PC-3 (cell line): ENCODE measurements around the gene PAIP2. TPM values are rescaled to one million over a fixed set of nuclear protein-coding genes. Genes with fewer than 3 reads are reported as not detected.

Source experiments
- ATAC-seq: fragments of 200-7000 bp; cut with Tn5 transposase; 2 replicates; pipeline ENCODE4 v1.9.1; 2020; ENCODE audit warnings: mild to moderate bottlenecking, moderate library complexity
- BruUV-seq: library from RNA; stranded (reverse); fragments of 400-500 nt; replicated peaks from 2 replicates; lab custom pipeline; 2021; lab: Mats Ljungman, UMichigan
- CTCF ChIA-PET: fragments of 300-600 bp; sonication (Branson Sonifier 250); formaldehyde crosslinking; loops from one replicate; lab custom pipeline; 2022; ENCODE audit warnings: antibody characterized with exemption; lab: Charles Lee
- POLR2A ChIA-PET: fragments of 300-600 bp; sonication (Branson Sonifier 250); formaldehyde crosslinking; loops from one replicate; lab custom pipeline; 2022; ENCODE audit warnings: antibody characterized with exemption; ENCODE audit not compliant: unreplicated experiment; lab: Charles Lee
- DNase-seq: peaks from one replicate; pipeline ENCODE4 v3.0.0-alpha.2; 2015
- H2AFZ ChIP-seq: fragments of 300-600 bp; sonication (generic); 2 replicates; pipeline ENCODE4 v1.6.0; 2016; ENCODE audit warnings: antibody characterized with exemption, low read length
- H3F3A ChIP-seq: fragments of 300-600 bp; sonication (generic); one replicate; pipeline ENCODE4 v1.6.0; 2017; ENCODE audit warnings: antibody characterized with exemption, low read length, control low read depth, mild to moderate bottlenecking; ENCODE audit not compliant: unreplicated experiment
- H3K27ac ChIP-seq: fragments of 300-600 bp; sonication (generic); 2 replicates; pipeline ENCODE4 v1.5.1; 2016; ENCODE audit warnings: mild to moderate bottlenecking, low read length
- H3K27me3 ChIP-seq: fragments of 300-600 bp; sonication (generic); 2 replicates; pipeline ENCODE4 v1.6.1; 2016; ENCODE audit warnings: low read length, mixed read lengths
- H3K36me3 ChIP-seq: fragments of 300-600 bp; sonication (generic); 2 replicates; pipeline ENCODE4 v1.6.1; 2016; ENCODE audit warnings: low read depth, mixed run types, low read length, mixed read lengths
- H3K4me1 ChIP-seq: fragments of 300-600 bp; sonication (generic); 2 replicates; pipeline ENCODE4 v1.5.1; 2016; ENCODE audit warnings: low read length; ENCODE audit not compliant: insufficient read depth
- H3K4me2 ChIP-seq: fragments of 300-600 bp; sonication (generic); 2 replicates; pipeline ENCODE4 v1.6.0; 2016; ENCODE audit warnings: low read length
- H3K4me3 ChIP-seq: fragments of 300-600 bp; sonication (generic); 2 replicates; pipeline ENCODE4 v1.5.1; 2016; ENCODE audit warnings: mild to moderate bottlenecking, low read length, mixed read lengths
- H3K79me2 ChIP-seq: fragments of 300-600 bp; sonication (generic); 2 replicates; pipeline ENCODE4 v1.6.1; 2017; ENCODE audit warnings: low read length, mixed read lengths
- H3K9ac ChIP-seq: fragments of 300-600 bp; sonication (generic); 2 replicates; pipeline ENCODE4 v1.6.0; 2016; ENCODE audit warnings: mild to moderate bottlenecking, low read length
- H3K9me2 ChIP-seq: fragments of 300-600 bp; sonication (generic); replicated peaks from 2 replicates; pipeline ENCODE4 v1.6.1; 2016; ENCODE audit warnings: mixed run types, low read length, mixed read lengths
- H3K9me3 ChIP-seq: fragments of 300-600 bp; sonication (generic); 2 replicates; pipeline ENCODE4 v1.6.1; 2016; ENCODE audit warnings: low read length, mixed read lengths
- H4K20me1 ChIP-seq: fragments of 300-600 bp; sonication (generic); 2 replicates; pipeline ENCODE4 v1.6.1; 2016; ENCODE audit warnings: low read length, mixed read lengths
- CTCF ChIP-seq: fragments of 300-600 bp; sonication (generic); conservative IDR thresholded peaks from 2 replicates; pipeline ENCODE4 v1.5.1; 2017; ENCODE audit warnings: antibody characterized with exemption, low read depth, mild to moderate bottlenecking, low read length
- EZH2 ChIP-seq: fragments of 300-600 bp; sonication (generic); IDR thresholded peaks from one replicate; pipeline ENCODE4 v1.6.1; 2017; ENCODE audit warnings: antibody characterized with exemption, mild to moderate bottlenecking, low read length; ENCODE audit not compliant: unreplicated experiment
- EZH2phosphoT487 ChIP-seq: fragments of 300-600 bp; sonication (generic); IDR thresholded peaks from 2 replicates; pipeline ENCODE4 v1.6.1; 2018; ENCODE audit warnings: mild to moderate bottlenecking, antibody characterized with exemption, low read length, borderline replicate concordance
- intact Hi-C: fragments of 100-400 bp; cut with micrococcal nuclease; formaldehyde crosslinking; loops from 2 replicates; pipeline ENCODE4 v1.9.0; 2023
- total RNA-seq: library from RNA; depleted of rRNA; stranded (reverse); fragments of >200 nt; gene quantifications from 2 replicates; pipeline ENCODE4 v1.2.3, GENCODE V29; 2014

The PAIP2 gene
- total RNA-seq, 1 experiment from 2014 or later, result 35.1 TPM

- TF ChIP-seq EZH2 (no peak), CTCF (no peak), EZH2phosphoT487 (no peak)
- peaks cover 79% of the 10 kb centered on the region for H4K20me1 ChIP-seq
- ATAC-seq (no peak), DNase-seq (no peak)
- BruUV-seq, result no TSS peak
- H3F3A ChIP-seq, result peaks cover 4% of the 10 kb centered on the region
- CTCF ChIA-PET, result no interaction called here
- no peaks in the 10 kb centered on the region for H3K9me3 ChIP-seq
- peaks cover 39% of the 10 kb centered on the region for H3K36me3 ChIP-seq
- POLR2A ChIA-PET, result no interaction called here
- H3K27me3 ChIP-seq, result no peaks in the 10 kb centered on the region
- H3K4me2 ChIP-seq, result no peak overlapping the region
- no peaks in the 10 kb centered on the region for H3K9me2 ChIP-seq
- no peak overlapping the region for H2AFZ ChIP-seq
- intact Hi-C loops, result no loop called here
- peaks cover 12% of the 10 kb centered on the region; the same call in 1 of the 2 replicates for H3K4me1 ChIP-seq
- H3K4me3 ChIP-seq, result no peak overlapping the region
- H3K27ac ChIP-seq, result no peak overlapping the region
- H3K79me2 ChIP-seq, result peaks cover 100% of the 10 kb centered on the region
- H3K9ac ChIP-seq, result no peak overlapping the region
Measured at GRCh38 chr5:139312075-139312474, 29.6 kb upstream of the PAIP2 start.

- H3K9me3 ChIP-seq, result no peaks in the 10 kb centered on the region
- intact Hi-C loops, result no loop called here
- H3K79me2 ChIP-seq, result peaks cover 84% of the 10 kb centered on the region
- ChIA-PET CTCF (no interaction called here), POLR2A (no interaction called here)
- peaks cover 12% of the 10 kb centered on the region; the same call in 1 of the 2 replicates for H3K4me1 ChIP-seq
- no TSS peak for BruUV-seq
- no peak overlapping the region for H3K9ac ChIP-seq
- no peaks in the 10 kb centered on the region for H3K27me3 ChIP-seq
- peaks cover 62% of the 10 kb centered on the region for H4K20me1 ChIP-seq
- no peak overlapping the region for H3K27ac ChIP-seq
- ATAC-seq (no peak), DNase-seq (no peak)
- H3K36me3 ChIP-seq, result peaks cover 47% of the 10 kb centered on the region
- no peak overlapping the region for H3K4me2 ChIP-seq
- no peak overlapping the region for H3K4me3 ChIP-seq
- TF ChIP-seq EZH2phosphoT487 (no peak), CTCF (no peak), EZH2 (no peak)
- H3F3A ChIP-seq, result peaks cover 4% of the 10 kb centered on the region
- H3K9me2 ChIP-seq, result no peaks in the 10 kb centered on the region
- no peak overlapping the region for H2AFZ ChIP-seq
Measured at GRCh38 chr5:139314276-139314675, 27.4 kb upstream of the PAIP2 start.

- Histone ChIP-seq H3K9ac (no peak overlapping the region), H3K36me3 (peaks cover 50% of the 10 kb centered on the region), H3K9me3 (no peaks in the 10 kb centered on the region), H2AFZ (no peak overlapping the region), H3K4me2 (no peak overlapping the region), H4K20me1 (peaks cover 55% of the 10 kb centered on the region), H3K4me1 (peaks cover 11% of the 10 kb centered on the region; the same call in 1 of the 2 replicates), H3K27ac (no peak overlapping the region), H3K79me2 (peaks cover 77% of the 10 kb centered on the region), H3K27me3 (no peaks in the 10 kb centered on the region), H3F3A (peaks cover 4% of the 10 kb centered on the region), H3K4me3 (no peak overlapping the region), H3K9me2 (no peaks in the 10 kb centered on the region)
- ATAC-seq (no peak), DNase-seq (no peak)
- no peak for TF ChIP-seq EZH2
- TF ChIP-seq CTCF, result no peak
- TF ChIP-seq EZH2phosphoT487, result no peak
- intact Hi-C loops, result no loop called here
- BruUV-seq, result no TSS peak
- ChIA-PET POLR2A (no interaction called here), CTCF (no interaction called here)
Measured at GRCh38 chr5:139315056-139315615, 26.5 kb upstream of the PAIP2 start.
